Kidney tubule cell (primary cell): ENCODE results near the gene SRGAP3.
A peak's percentile ranks its signal among the peaks of the same experiment; 100 is the strongest.

Experiments used
- DNase-seq: peaks from one replicate; pipeline ENCODE4 v3.0.0-alpha.2; 2018; ENCODE audit warnings: low spot score

SRGAP3 gene

GRCh38 chr3:9173445-9173844 is 76.0 kb downstream of the SRGAP3 start:
- DNase-seq = no peak

- DNase-seq = peak; percentile 8
Measured at GRCh38 chr3:9172851-9173321, 76.6 kb downstream of the SRGAP3 start.

- DNase-seq = no peak
Measured at GRCh38 chr3:9170851-9171160, 78.6 kb downstream of the SRGAP3 start.

GRCh38 chr3:9169956-9170850 is 79.2 kb downstream of the SRGAP3 start:
- DNase-seq = no peak

GRCh38 chr3:9169326-9169725 is 80.1 kb downstream of the SRGAP3 start:
- DNase-seq = no peak

GRCh38 chr3:9168241-9168741 is 81.2 kb downstream of the SRGAP3 start:
- no peak for DNase-seq

- DNase-seq = peak; percentile 28
Measured at GRCh38 chr3:9167222-9167621, 82.2 kb downstream of the SRGAP3 start.

- no peak for DNase-seq
Measured at GRCh38 chr3:9165421-9165820, 84.0 kb downstream of the SRGAP3 start.

GRCh38 chr3:9163289-9163688 is 86.2 kb downstream of the SRGAP3 start:
- no peak for DNase-seq

- no peak for DNase-seq
Measured at GRCh38 chr3:9161811-9162210, 87.6 kb downstream of the SRGAP3 start.

- peak; percentile 30 for DNase-seq
Measured at GRCh38 chr3:9161298-9161697, 88.1 kb downstream of the SRGAP3 start.

GRCh38 chr3:9158865-9159630 is 90.4 kb downstream of the SRGAP3 start:
- DNase-seq = no peak

- DNase-seq = no peak
Measured at GRCh38 chr3:9157651-9158362, 91.6 kb downstream of the SRGAP3 start.

- no peak for DNase-seq
Measured at GRCh38 chr3:9156604-9157003, 92.8 kb downstream of the SRGAP3 start.

- DNase-seq = no peak
Measured at GRCh38 chr3:9155028-9155427, 94.4 kb downstream of the SRGAP3 start.

GRCh38 chr3:9153904-9154619 is 95.4 kb downstream of the SRGAP3 start:
- no peak for DNase-seq

GRCh38 chr3:9151240-9151639 is 98.2 kb downstream of the SRGAP3 start:
- DNase-seq = no peak

GRCh38 chr3:9149566-9149965 is 99.9 kb downstream of the SRGAP3 start:
- DNase-seq = peak; percentile 69

GRCh38 chr3:9147896-9148266 is 101.6 kb downstream of the SRGAP3 start:
- DNase-seq = no peak

- peak; percentile 95 for DNase-seq
Measured at GRCh38 chr3:9147215-9147895, 102.1 kb downstream of the SRGAP3 start.
